ENCODE measurements around the gene TMCC3.
"Not testable (repeated sequence)": the region's sequence is repeated elsewhere in the genome, so short reads cannot be mapped to it uniquely, and the experiment has no call there.

Gene TMCC3

DNA sequence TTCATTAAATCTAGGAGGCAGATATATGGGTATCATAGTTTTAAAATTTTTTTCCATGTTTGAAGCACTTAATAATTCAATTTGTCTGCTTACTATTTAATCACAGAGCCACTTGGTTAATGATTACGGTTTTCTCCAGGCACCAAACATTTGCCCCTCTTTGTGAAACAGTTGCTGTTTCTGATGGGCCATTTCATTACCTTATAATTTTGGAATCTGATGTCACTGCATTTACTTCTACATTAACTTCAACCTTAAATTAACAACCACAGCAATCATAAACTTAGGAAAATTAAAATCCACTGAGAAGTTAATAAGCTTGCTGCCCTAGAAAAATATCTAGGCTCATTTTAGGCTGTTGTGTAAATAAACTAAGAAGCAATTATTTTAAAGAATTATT, 17.0 kb downstream of the TMCC3 start:
- no peak for DNase-seq

GRCh38 chr12:94631058-94631457, 19.3 kb downstream of the TMCC3 start:
- DNase-seq, result no peak

- no peak for DNase-seq
Measured at GRCh38 chr12:94628819-94629472, 21.4 kb downstream of the TMCC3 start.

DNA sequence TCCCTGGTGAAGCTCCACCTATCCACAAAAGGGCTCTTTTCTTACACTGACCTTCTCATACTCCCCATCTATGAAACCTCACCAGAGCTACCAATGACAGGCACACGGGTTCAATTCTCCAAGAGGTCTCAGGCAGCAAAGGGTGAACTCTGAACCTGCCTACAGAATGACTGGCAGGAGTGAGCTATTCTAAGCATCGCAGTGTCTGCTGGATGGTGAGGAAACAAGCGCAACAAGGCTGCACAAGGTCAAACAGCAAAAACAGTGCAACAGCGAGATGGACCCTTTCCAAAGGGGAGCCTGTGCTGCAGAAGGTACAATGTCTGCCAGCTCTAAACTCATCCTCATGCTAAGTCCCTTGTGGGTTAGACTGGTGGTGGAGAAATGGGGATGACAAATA, 22.0 kb downstream of the TMCC3 start:
- no peak for DNase-seq

DNA sequence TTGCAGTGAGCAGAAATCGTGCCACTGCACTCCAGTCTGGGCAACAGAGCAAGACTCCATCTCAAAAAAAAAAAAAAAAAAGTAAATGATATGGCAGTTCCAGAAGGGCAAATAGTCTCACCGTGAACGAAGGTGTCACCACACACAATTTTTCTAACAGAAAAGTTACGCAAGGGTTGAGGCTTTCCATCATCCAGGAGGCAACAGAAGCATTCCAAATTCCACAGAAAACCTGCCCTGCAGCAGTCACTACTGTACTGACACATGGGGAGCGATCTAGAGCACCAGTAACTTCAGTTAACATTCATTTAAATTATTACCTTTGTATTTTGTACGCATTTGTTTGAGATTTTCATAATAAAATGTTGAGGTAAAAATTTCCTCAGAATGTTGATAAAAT, 24.8 kb downstream of the TMCC3 start:
- DNase-seq, result no peak

GRCh38 chr12:94623161-94623920, 27.0 kb downstream of the TMCC3 start:
- DNase-seq, result no peak

GRCh38 chr12:94622475-94622874, 27.9 kb downstream of the TMCC3 start:
- DNase-seq, result no peak

DNA sequence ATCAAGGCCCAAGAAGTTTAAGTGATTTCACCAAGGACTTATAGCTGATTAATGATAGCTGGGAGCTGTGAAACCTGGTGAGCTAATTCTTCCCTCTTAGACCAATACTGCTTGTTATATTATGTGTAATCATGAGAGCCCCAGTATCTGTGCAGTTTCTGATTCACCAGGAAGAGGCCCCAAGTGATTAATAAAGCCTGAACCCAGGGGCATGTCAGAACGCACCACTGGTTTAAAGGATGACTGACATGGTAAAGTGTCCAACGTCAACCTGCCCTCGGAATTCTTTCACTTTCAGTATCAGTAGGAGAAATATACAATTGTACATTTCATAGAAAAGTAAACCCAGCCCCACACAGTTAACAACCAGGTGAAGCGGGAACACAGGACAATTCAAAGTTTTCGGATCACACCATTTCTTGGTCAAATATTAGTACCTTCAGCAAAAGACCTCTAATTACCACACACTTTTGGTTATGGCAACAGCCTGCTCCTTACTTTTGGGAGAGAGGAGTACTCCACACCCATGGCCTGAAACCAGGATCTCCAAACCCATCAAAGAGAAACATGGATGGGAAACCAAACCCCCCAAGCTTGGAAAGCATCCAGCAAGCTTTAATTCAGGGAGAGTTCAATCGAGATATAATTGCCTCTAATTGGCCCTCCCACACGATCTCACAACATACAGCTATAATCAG, 28.5 kb downstream of the TMCC3 start:
- peak in 1 of 5 donors; percentile 80 for DNase-seq

- no peak for DNase-seq
Measured at GRCh38 chr12:94620621-94621020, 29.7 kb downstream of the TMCC3 start.

DNA sequence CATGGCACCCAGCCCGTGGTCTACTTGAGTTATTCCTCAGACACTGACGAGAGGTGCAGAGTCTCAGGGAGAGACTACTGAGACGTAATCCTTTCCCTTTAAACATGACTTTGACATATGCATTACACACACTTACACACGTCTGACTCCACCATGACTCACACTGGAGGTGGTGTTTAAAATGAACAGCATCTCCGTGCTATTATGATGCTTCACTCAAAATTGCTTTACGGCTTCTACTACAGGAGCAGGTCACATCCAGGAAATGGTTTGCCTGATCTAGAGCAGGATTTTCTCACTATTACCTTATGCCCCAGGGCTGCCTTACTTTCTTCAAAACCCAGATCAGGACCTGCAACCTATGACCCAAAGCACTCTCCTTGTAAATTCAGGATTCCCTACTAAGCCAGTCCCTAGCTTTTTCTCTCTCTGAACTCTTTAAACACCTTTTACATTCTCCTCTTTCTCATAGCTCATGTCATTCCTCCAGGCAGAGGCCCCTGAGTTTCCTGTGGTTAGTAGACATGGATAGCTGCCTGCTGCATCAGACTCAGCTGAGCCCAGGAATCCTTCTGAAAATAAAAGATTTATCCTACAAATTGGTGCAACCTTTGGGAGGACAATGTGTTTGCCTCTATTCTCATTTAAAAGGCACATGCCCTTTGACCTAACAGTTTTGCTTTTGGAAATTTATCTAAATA, 31.2 kb downstream of the TMCC3 start:
- peak in 1 of 5 donors; percentile 39 for DNase-seq

- DNase-seq, result no peak
Measured at GRCh38 chr12:94617101-94617500, 33.3 kb downstream of the TMCC3 start.

DNA sequence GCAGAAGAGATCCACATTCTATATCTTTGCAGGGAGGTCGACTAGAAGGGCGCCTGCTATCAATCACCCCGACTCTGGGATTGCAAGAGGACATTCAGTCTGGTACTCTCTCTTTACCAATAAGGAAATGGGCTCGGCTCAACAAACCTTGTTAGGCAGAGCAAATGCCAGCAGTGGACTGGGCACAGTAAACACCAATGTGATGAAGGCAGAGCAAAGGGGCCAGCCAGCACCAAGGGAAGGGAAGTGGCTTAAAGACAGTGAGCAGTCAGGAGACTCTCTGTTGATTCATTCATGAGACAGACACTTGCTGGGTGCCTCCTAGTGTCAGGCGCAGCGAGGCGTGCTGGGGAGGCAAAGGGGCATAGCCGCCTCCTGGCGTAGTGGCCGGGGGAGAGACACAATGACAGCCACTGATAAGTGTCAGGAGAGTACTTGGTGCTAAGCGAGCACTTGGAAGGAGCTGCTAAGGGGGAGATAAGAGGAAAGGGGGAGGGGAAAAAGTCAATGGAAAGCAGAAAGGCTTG, 34.1 kb downstream of the TMCC3 start:
- no peak for DNase-seq

- DNase-seq, result no peak
Measured at GRCh38 chr12:94615260-94616181, 34.8 kb downstream of the TMCC3 start.

DNA sequence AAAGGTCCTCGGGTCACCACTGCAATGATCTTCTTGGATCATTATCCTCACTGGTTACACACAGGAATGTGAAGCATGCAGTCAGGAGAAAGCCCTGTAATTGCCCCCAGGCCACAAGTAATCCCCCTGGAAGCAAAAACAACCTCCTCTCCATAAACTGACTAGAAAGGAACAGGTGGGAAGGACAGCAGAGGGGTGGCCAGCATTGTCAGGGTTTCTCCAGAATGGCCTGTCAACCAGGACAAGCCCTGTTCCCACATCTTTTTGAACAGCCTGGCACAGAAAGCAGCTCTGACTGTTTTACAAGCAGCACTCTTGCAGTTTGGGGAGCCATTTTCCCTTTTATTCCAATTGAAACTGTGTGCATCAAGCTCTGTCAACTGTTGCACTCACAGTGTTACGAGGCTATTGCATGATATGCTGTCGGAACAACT, 36.1 kb downstream of the TMCC3 start:
- no peak for DNase-seq

DNA sequence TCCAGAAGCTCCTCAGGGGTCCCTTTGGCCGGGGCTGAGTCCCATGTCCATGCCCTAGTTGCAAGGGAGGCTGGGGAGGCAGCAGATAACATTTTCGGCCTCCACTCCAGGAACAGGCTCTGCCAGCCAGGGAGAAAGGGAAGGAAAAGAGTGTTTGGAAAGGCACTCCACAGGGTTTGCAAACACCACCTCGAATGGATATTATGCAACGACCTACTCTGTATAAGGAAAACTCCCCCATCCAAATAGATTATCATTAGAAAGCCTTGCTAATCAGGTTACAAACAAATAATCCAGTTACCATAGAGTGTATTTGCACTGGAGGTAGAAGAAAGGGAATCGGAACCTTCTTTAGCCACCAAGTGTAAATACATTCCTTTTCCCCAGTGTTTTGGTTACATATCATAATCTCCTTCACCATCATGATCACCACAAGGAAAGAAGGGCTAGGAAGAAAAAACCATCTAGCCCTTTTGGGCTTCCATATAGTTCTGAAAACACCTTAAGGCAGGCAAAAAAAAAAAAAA, 40.4 kb downstream of the TMCC3 start:
- DNase-seq, result no peak

DNA sequence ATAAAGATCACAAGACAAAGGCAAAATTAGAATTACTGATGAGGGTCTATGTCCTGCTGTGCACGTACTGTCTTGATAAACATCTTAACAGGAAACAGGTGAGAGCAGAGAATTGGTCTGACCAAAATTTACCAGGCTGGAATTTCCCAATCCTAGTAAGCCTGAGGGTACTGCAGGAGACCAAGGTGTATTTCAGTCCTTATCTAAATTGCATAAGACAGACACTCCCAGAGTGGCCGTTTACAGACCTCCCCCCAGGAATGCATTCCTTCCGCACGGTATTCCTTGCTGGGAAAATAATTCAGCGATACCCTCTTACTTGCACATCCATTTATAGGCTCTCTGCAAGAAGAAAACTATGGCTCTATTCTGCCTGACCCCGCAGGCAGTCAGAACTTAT, 43.5 kb downstream of the TMCC3 start:
- DNase-seq, result not testable (repeated sequence)

DNA sequence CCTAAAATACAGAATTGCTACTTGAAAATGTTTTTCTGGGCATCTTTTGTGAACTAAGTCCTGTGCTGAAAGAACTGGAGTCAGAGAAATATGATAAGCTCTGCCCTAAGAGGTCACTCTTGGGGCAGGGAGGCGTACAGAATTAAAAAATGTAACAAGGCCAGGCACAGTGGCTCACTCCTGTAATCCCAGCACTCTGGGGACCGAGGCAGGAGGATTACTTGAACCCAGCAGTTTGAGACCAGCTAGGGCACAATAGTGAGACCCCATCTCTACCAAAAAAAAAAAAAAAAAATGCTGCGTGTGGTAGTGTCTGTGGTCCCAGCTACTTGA, 46.0 kb downstream of the TMCC3 start:
- DNase-seq, result no peak

DNA sequence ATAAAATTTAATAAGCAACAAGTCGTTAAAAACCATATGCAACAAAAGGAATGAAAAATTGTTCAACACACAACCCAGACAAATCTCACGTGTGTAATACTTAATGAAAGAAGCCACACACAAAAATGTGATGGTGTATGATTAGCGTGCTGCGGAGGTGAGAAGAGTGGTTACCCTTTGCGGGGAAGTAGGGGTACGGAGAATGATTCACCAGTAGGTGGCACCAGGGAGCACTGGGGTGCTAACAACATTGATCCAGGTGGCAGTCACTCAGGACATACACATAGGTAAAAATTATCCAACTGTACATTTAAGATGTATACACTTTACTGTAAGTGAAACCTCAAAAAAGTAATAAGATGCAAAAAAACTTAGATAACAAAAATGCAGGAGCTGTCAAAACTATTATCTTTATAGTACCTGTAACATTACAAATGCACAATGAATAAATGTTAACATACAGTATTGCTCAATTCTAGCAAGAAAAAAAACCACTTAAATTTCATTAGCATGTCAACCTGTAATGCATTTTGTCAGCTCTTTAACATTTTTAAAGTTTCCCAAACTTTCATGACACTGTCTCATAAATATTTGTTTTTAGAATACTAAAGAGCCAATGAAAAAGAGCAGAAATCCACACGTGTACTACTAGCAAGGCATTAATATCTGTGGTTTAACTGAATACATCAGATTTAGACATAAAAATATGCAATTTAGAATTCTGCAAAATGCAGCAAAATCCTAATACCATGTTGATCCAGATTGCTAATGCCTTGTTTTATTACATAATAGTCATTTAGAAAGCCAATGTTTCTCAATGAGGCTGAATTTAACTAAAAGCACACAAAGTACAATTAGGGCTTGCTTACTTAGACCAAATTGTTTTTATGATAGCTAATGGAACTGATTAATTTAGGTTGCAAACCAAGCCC, 46.7 kb downstream of the TMCC3 start:
- peak in 4 of 5 donors; percentile 23 to 38 (median 35) for DNase-seq

- no peak for DNase-seq
Measured at GRCh38 chr12:94602024-94602423, 48.3 kb downstream of the TMCC3 start.

DNA sequence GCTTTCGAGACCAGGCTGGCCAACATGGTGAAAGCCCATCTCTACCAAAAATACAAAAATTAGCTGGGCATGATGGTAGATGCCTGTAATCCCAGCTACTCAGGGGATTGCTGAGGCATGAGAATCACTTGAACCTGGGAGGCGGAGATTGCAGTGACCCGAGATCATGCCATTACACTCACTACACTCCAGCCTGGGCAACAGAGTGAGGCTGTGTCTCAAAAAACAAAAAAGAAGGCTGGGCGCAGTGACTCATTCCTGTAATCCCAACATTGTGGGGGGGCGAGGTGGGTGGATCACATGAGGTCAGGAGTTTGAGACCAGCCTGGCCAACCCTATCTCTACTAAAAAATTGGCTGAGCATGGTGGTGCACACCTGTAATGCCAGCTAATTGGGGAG, 49.0 kb downstream of the TMCC3 start:
- not testable (repeated sequence) for DNase-seq
